ENCODE results near the gene C15orf62. TPM values are rescaled to one million over a fixed set of nuclear protein-coding genes. Genes with fewer than 3 reads are reported as not detected.

The C15orf62 gene
- polyA plus RNA-seq, 1 of the 3 experiments (the other 2 are of a cell fraction): not detected

DNA sequence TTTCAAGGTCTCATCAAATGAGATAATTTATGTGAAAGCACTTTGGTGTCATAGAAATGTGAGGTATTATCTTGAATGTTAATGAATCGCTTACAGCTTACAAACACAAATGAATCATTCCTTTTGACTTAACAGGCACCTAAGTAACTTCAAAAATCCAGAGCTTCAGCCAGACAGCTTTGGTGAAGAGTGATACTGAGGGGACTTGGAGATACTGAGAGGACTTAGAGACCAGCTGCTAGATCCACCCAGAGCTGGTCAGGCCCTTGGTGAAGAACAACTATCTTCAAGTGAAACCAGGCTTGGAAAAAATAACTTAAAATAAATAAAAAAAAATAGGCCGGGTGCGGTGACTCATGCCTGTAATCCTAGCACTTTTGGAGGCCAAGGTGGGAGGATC is 20.9 kb downstream of the C15orf62 start:
- Histone ChIP-seq H3K9me2 (no peaks in the 10 kb centered on the region), H3K4me1 (ENCODE audit: control insufficient read depth in 1 of 2, insufficient read depth in 2 of 2, low read depth in 1 of 2, low read length in 1 of 2) (peaks cover 2 to 16% of the 10 kb centered on the region in 2 experiments; a peak in 3 of 4 replicates), H3K27me3 (ENCODE audit: insufficient read depth) (no peaks in the 10 kb centered on the region), H2AFZ (ENCODE audit: low read depth) (no peak overlapping the region), H3K79me2 (ENCODE audit: insufficient read depth) (peaks cover 59% of the 10 kb centered on the region), H3K27ac (ENCODE audit: low read depth in 2 of 2, low read length in 1 of 2) (peak overlapping the region in 1 of 2 experiments; percentile 34; a peak in 2 of 4 replicates), H3K36me3 (replicated peaks in 1 of 2; ENCODE audit: control insufficient read depth in 1 of 2, insufficient read depth in 2 of 2, low read length in 1 of 2) (peaks cover 0 to 5% of the 10 kb centered on the region in 2 experiments), H3K4me3 (ENCODE audit: low read depth in 2 of 2, low read length in 1 of 2) (no peak overlapping the region), H3K9me3 (no peaks in the 10 kb centered on the region), H3F3A (replicated peaks; ENCODE audit: insufficient read depth) (peaks cover 15% of the 10 kb centered on the region), H3K4me2 (no peak overlapping the region), H4K20me1 (ENCODE audit: insufficient read depth) (peaks cover 19% of the 10 kb centered on the region), H3K9ac (no peak overlapping the region)
- WGBS (ENCODE audit: low lambda C conversion rate): 81% methylated on average over 3 of the region's 3 CpGs
- CTCF ChIA-PET: interaction anchor here (2.4 to 31.8 kb wide), 3 partner anchors 8 to 67 kb away, joined by 8 to 555 read pairs (median 24); partner anchors contain the start of gene RMDN3
- DNase-seq: no peak
- TF ChIP-seq NRF1 (IDR thresholded peaks at IDR 0.05; ENCODE audit: low read depth, low read length) (no peak), MXI1 (IDR thresholded peaks at IDR 0.05; ENCODE audit: low read depth, low read length) (no peak), TAF1 (IDR thresholded peaks at IDR 0.05; ENCODE audit: borderline replicate concordance, low read depth, low read length) (no peak), SIN3A (IDR thresholded peaks at IDR 0.05; ENCODE audit: borderline replicate concordance, low read depth, low read length) (no peak), RCOR1 (IDR thresholded peaks at IDR 0.05; ENCODE audit: low read length) (no peak), JUND (IDR thresholded peaks at IDR 0.05) (no peak), FOXM1 (IDR thresholded peaks at IDR 0.05; ENCODE audit: low read depth) (no peak), FOSL2 (IDR thresholded peaks at IDR 0.05; ENCODE audit: borderline replicate concordance, low read depth) (no peak), RXRA (IDR thresholded peaks at IDR 0.05; ENCODE audit: borderline replicate concordance, low read depth) (no peak), NFIC (IDR thresholded peaks at IDR 0.05; ENCODE audit: borderline replicate concordance) (no peak), RFX5 (IDR thresholded peaks at IDR 0.05; ENCODE audit: low read length) (no peak)
- TF ChIP-seq, protein P1, sequence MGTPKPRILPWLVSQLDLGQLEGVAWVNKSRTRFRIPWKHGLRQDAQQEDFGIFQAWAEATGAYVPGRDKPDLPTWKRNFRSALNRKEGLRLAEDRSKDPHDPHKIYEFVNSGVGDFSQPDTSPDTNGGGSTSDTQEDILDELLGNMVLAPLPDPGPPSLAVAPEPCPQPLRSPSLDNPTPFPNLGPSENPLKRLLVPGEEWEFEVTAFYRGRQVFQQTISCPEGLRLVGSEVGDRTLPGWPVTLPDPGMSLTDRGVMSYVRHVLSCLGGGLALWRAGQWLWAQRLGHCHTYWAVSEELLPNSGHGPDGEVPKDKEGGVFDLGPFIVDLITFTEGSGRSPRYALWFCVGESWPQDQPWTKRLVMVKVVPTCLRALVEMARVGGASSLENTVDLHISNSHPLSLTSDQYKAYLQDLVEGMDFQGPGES (IDR thresholded peaks at IDR 0.05; ENCODE audit: low read depth, low read length): no peak
- TF ChIP-seq, protein P2, sequence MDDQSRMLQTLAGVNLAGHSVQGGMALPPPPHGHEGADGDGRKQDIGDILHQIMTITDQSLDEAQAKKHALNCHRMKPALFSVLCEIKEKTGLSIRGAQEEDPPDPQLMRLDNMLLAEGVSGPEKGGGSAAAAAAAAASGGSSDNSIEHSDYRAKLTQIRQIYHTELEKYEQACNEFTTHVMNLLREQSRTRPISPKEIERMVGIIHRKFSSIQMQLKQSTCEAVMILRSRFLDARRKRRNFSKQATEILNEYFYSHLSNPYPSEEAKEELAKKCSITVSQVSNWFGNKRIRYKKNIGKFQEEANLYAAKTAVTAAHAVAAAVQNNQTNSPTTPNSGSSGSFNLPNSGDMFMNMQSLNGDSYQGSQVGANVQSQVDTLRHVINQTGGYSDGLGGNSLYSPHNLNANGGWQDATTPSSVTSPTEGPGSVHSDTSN (IDR thresholded peaks at IDR 0.05): no peak
- TF ChIP-seq, protein P3, sequence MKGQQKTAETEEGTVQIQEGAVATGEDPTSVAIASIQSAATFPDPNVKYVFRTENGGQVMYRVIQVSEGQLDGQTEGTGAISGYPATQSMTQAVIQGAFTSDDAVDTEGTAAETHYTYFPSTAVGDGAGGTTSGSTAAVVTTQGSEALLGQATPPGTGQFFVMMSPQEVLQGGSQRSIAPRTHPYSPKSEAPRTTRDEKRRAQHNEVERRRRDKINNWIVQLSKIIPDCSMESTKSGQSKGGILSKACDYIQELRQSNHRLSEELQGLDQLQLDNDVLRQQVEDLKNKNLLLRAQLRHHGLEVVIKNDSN (IDR thresholded peaks at IDR 0.05; ENCODE audit: borderline replicate concordance, low read depth): no peak
- POLR2A ChIA-PET: no interaction called here

DNA sequence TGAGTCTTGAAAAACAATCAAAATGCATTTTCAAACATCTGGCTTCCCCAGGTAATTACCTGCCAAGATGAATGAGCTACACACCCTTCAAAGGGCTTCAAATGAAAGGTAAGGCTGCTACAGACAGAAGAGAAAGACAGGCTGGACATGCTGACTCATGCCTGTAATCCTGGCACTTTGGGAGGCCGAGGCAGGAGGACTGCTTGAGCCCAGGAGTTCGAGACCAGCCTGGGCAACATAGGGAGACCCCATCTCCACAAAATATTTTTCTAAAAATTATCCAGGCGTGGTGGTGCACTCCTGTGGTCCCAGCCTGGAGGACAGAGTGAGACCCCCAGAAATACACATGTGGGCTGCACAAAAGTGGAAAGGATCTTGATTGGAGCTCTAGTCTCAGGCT is 22.6 kb downstream of the C15orf62 start:
- no peak overlapping the region for H3K9ac ChIP-seq
- no peaks in the 10 kb centered on the region for H3K27me3 ChIP-seq (ENCODE audit: insufficient read depth)
- peak overlapping the region in 1 of 2 experiments; percentile 86; a peak in 1 of 4 replicates for H3K27ac ChIP-seq (ENCODE audit: low read depth in 2 of 2, low read length in 1 of 2)
- no peak overlapping the region for H2AFZ ChIP-seq (ENCODE audit: low read depth)
- DNase-seq: no peak
- ChIA-PET CTCF (interaction anchor here (0.6 to 31.8 kb wide), 4 partner anchors 10 to 67 kb away, joined by 3 to 555 read pairs (median 16); partner anchors contain the start of gene RMDN3), POLR2A (no interaction called here)
- H4K20me1 ChIP-seq (ENCODE audit: insufficient read depth): peaks cover 7% of the 10 kb centered on the region; the same call in 1 of the 2 replicates
- H3K36me3 ChIP-seq (replicated peaks in 1 of 2; ENCODE audit: control insufficient read depth in 1 of 2, insufficient read depth in 2 of 2, low read length in 1 of 2): peaks cover 0 to 5% of the 10 kb centered on the region in 2 experiments
- H3K9me3 ChIP-seq: no peaks in the 10 kb centered on the region
- peaks cover 63% of the 10 kb centered on the region for H3K79me2 ChIP-seq (ENCODE audit: insufficient read depth)
- peaks cover 2 to 9% of the 10 kb centered on the region in 2 experiments; a peak in 2 of 4 replicates for H3K4me1 ChIP-seq (ENCODE audit: control insufficient read depth in 1 of 2, insufficient read depth in 2 of 2, low read depth in 1 of 2, low read length in 1 of 2)
- H3F3A ChIP-seq (replicated peaks; ENCODE audit: insufficient read depth): peaks cover 15% of the 10 kb centered on the region
- no peaks in the 10 kb centered on the region for H3K9me2 ChIP-seq
- TF ChIP-seq, protein P4, sequence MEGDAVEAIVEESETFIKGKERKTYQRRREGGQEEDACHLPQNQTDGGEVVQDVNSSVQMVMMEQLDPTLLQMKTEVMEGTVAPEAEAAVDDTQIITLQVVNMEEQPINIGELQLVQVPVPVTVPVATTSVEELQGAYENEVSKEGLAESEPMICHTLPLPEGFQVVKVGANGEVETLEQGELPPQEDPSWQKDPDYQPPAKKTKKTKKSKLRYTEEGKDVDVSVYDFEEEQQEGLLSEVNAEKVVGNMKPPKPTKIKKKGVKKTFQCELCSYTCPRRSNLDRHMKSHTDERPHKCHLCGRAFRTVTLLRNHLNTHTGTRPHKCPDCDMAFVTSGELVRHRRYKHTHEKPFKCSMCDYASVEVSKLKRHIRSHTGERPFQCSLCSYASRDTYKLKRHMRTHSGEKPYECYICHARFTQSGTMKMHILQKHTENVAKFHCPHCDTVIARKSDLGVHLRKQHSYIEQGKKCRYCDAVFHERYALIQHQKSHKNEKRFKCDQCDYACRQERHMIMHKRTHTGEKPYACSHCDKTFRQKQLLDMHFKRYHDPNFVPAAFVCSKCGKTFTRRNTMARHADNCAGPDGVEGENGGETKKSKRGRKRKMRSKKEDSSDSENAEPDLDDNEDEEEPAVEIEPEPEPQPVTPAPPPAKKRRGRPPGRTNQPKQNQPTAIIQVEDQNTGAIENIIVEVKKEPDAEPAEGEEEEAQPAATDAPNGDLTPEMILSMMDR (IDR thresholded peaks at IDR 0.05): no peak
- TF ChIP-seq NFIC (IDR thresholded peaks at IDR 0.05; ENCODE audit: borderline replicate concordance) (no peak), RCOR1 (IDR thresholded peaks at IDR 0.05; ENCODE audit: low read length) (no peak), EZH2phosphoT487 (IDR thresholded peaks at IDR 0.05; ENCODE audit: borderline replicate concordance, low read depth) (no peak), MEF2A (IDR thresholded peaks at IDR 0.05; ENCODE audit: borderline replicate concordance, low read depth) (no peak), RAD21 (IDR thresholded peaks at IDR 0.05; ENCODE audit: low read length) (no peak), FOXJ3 (CRISPR knock-in tag; IDR thresholded peaks at IDR 0.05) (no peak)
- TF ChIP-seq, protein P5, sequence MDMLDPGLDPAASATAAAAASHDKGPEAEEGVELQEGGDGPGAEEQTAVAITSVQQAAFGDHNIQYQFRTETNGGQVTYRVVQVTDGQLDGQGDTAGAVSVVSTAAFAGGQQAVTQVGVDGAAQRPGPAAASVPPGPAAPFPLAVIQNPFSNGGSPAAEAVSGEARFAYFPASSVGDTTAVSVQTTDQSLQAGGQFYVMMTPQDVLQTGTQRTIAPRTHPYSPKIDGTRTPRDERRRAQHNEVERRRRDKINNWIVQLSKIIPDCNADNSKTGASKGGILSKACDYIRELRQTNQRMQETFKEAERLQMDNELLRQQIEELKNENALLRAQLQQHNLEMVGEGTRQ (IDR thresholded peaks at IDR 0.05; ENCODE audit: borderline replicate concordance, low read depth, low read length): no peak
- TF ChIP-seq, protein P3 (IDR thresholded peaks at IDR 0.05; ENCODE audit: borderline replicate concordance, low read depth): no peak
- TF ChIP-seq, protein P6, sequence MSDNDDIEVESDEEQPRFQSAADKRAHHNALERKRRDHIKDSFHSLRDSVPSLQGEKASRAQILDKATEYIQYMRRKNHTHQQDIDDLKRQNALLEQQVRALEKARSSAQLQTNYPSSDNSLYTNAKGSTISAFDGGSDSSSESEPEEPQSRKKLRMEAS (IDR thresholded peaks at IDR 0.05; ENCODE audit: low read depth): no peak
- H3K4me2 ChIP-seq: no peak overlapping the region
- WGBS (ENCODE audit: low lambda C conversion rate): 97% methylated on average over 3 of the region's 3 CpGs
- no peak overlapping the region for H3K4me3 ChIP-seq (ENCODE audit: low read depth in 2 of 2, low read length in 1 of 2)

Measured in SK-N-SH (cell line).